HG03469 (cell line): ENCODE results near the gene ZNG1C.
"Not testable (repeated sequence)": the region's sequence is repeated elsewhere in the genome, so short reads cannot be mapped to it uniquely, and the experiment has no call there.

ENCODE experiments used
- ATAC-seq: cut with Tn5 transposase; IDR thresholded peaks from one replicate; pipeline ENCODE4 v1.9.1; 2021; ENCODE audit warnings: mild to moderate bottlenecking, moderate library complexity, moderate number of reproducible peaks; ENCODE audit not compliant: unreplicated experiment

ZNG1C gene

GRCh38 chr9:68241683-68242082, at the start of gene ZNG1C:
TSS of gene ZNG1C (plus strand) at chr9:68241983. CDS start at chr9:68242032, 49 bp downstream.
- ATAC-seq: not testable (repeated sequence)

DNA sequence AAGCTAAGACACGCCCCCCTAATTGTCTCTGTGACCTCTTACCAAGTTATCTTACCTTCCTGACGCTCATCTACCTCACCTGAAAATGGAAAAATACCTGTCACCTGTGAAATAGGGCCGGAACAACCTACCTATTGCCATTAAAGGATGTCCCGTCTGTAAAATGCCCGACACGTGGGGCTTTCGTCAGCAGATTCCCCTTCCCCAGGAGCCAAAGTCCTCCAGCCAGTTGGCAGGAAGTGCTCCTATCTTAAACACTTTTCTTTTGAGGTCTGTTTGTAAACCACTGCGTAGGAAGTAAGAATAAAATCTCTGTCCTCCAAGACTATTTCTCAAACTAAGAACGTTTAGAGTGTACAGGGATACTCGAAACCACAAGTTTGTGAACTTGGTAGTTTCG, 654 bp downstream of the ZNG1C start:
- ATAC-seq: not testable (repeated sequence)

DNA sequence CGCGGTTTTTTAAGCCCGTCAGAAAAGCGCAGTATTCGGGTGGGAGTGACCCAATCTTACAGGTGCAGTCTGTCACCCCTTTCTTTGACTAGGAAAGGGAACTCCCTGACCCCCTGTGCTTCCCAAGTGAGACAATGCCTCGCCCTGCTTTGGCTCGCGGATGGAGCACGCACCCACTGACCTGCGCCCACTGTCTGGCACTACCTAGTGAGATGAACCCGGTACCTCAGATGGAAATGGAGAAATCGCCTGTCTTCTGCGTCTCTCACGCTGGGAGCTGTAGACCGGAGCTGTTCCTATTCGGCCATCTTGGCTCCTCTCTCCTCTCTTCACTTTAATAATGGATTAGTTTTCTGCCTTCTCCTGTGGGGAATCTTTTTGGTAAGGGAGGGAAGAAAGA, 39.3 kb downstream of the ZNG1C start:
- not testable (repeated sequence) for ATAC-seq

- ATAC-seq: not testable (repeated sequence)
Observed at GRCh38 chr9:68302567-68302966, 60.8 kb downstream of the ZNG1C start, which contains the start of gene FOXD4L3. TSS of gene FOXD4L3 (plus strand) at chr9:68302867. CDS start at chr9:68302952, 85 bp downstream.

GRCh38 chr9:68303771-68304170, 62.0 kb downstream of the ZNG1C start:
- ATAC-seq: not testable (repeated sequence)

GRCh38 chr9:68304212-68304611, 62.4 kb downstream of the ZNG1C start:
- ATAC-seq: not testable (repeated sequence)

DNA sequence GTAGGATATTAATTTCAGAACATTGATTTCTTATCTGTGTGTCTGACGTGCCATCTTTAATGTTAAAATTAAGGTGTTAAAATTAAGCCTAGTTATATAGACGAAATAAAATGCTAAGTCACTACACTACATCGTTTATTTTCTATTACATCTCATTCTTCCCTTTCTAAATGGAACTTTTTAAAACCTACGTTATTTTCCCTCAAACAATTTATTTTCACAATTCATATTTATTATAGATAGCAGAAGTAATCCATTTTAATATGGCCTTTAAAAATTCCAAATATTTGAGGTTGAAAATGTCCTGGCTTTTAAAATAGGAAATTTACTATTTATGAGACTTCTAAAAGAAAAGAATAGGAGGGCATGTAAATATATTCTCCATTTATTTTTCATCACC, 63.0 kb downstream of the ZNG1C start:
- not testable (repeated sequence) for ATAC-seq

DNA sequence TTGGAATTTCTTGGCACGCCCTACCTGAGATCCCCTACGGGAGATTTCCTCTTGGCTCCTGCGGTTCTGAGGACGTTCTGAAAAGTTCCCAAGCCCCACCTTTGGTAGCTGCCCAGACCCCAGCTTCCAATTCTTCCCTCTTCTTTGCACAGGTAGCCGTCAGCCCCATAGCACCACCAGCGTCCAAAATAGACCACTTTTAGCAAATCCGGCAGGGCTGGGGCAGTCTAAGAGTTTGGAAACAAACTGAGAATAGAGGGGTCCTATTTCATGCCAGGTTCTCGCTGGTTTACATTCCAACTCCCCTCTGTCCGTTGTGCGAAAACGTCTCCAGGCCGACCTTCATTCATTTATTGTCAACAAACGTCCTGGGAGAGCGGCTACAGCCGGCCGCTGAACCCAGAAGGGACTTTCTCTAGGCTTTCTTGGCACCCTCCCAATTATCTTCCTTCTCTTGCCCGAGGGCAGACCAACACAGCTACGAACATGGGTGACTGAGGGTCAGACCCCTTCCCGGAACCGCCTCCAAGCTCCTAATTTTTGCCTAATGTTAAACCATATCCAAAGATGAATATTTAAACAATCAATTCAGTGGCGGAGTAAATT, 64.0 kb downstream of the ZNG1C start:
- ATAC-seq: not testable (repeated sequence)

DNA sequence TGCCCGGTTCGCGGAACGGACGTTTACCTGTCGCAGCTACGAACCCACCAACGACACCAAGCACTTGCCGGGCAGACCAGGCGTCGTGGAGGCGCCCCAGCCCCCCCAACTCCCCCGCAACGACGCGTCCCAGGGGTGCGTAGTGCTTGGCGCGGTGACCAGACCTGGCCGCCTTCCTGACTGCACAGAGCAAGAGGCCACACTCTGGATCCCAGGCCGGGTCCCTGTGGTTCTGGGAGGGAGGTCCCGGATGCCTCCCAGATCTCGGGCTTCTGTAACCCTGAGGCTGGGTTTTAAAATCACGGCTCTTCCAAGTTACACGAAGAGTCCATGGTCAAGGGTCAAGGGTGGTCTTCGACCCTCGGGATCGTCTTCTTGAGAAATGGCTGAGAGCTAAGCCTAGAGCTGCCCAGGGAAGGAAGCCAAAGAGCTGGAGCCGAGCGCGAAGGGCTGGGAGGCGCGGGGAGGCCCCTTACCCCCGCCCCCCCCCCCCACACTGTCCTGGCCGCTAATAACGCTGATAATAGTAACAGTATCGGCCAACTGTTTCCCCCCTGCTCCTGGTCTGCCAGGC, 64.7 kb downstream of the ZNG1C start:
- ATAC-seq: not testable (repeated sequence)

DNA sequence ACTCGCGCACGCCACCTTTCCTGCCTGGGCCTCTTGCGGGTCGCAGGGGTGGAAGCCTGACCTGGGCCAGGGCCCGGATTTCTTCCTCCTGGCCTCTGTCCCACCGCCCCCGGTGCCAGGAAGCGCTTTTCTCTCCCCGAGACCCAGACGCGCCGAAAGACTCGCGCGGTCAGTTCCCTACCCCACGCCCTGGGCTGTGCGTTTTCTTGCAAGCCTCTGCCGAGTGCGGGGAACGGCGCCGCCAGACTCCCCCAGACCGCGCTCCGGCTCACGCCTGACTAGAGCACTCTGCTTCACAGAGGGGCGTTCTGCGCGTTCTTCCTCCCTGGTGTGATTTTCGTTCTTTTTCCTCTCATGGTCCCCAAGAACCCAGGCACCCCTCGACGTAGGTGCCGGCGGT, 65.3 kb downstream of the ZNG1C start:
- ATAC-seq: not testable (repeated sequence)

GRCh38 chr9:68307654-68308053, 65.9 kb downstream of the ZNG1C start:
- not testable (repeated sequence) for ATAC-seq

DNA sequence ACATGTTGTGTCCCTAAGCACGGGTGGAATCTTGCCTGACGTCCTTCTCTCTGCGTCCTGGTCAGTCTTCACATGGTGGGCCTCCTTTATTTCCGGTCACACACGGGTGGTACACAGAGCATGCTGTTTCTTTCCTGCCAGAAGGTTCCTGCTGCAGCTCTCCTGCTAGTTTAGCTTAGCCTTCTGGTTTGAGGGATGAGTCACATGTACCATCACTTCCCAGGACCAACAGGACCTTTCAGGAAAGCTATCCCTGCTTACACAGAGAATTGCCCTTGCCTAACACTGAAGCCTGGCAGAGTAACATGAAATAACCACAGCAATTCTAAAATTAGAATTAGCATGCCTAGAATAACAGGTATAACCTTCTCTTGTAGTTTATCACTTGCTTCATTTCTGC, 69.4 kb downstream of the ZNG1C start:
- not testable (repeated sequence) for ATAC-seq

DNA sequence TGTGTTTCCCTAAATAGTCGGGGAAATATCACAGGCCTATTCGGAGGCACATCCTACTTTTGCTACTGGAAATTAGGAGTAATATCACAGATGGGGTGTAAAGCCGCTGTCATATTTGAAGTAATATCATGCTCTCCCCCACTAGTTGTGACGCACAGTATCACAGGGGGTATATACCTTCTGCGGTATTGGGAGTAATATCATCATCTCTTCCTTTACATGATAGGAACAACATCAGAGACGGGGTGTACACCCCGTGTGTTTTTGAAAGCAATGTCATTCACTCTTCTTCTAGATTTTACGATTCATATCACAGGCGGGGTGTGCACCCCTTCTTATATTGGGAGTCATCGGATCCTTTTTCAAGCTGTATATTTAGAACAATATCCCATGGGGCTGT, 76.4 kb downstream of the ZNG1C start:
- ATAC-seq: not testable (repeated sequence)

GRCh38 chr9:68323749-68324148, 82.0 kb downstream of the ZNG1C start:
- not testable (repeated sequence) for ATAC-seq

DNA sequence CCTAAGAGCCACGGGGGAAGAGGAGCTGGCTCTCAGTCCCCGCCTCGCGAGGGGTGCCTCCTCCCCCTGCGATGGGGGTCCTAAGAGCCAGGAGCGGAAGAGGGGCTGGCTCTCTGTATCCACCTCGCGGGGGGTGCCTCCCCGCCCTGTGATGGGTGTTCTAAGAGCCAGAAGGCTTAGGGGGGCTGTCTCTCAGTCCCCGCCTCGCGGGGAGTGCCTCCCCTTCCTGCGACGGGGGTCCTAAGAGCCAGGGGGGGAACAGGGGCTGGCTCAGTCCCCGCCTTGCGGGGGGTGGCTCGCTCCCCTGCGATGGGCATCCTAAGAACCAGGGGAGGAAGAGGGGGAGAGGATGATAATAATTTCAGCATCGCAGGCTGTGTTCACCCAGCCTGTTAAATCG, 82.7 kb downstream of the ZNG1C start:
- ATAC-seq: not testable (repeated sequence)

GRCh38 chr9:68329106-68329505, 87.3 kb downstream of the ZNG1C start:
- ATAC-seq: not testable (repeated sequence)

DNA sequence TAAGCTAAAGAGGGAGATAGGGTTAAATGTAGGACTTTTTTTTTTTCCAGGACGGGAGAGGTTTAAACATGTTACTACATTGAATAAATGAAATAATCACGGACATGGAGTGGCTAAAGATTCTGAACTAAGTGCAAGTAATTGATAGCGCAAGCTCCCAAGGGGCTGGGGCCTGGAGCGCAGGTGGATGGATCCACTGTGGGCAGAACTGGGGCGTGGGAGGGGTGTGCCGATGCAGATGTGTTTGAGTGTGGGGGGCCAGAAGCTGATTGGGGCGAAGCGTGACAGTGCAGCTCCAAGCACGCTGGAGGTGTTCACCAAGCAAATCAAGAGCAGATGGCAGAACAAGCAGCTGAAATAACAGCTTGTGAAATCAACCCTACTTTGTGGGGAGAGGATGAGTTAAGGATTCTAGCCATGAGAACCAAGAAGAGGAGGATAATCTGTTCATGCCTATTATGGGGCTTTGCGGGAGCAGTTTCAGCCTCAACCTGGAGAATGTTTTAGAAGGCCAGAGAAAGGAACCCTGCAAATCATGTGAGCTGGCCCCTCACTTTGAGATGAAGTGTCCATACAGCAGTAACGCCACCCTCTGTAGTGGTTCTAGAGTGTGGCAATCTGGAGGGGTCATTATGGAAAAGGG, 88.9 kb downstream of the ZNG1C start:
- not testable (repeated sequence) for ATAC-seq

DNA sequence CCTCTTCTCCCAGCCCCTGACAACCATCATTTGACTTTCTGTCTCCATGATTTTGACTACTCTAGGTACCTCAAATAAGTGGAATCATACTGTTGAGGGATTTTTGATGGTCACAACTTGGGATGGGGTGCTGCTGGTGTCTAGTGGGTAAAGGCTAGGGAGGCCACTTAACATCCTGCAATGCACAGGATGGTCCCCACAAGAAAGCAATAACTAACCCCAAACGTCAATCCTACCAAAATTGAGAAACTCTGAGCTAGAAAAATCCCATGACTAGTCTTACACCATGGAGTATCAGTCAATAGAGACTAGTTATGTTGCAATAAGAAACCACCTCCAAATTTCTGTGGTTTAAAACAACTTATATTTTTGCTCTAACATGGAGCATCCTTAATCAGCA, 90.3 kb downstream of the ZNG1C start:
- not testable (repeated sequence) for ATAC-seq

- ATAC-seq: not testable (repeated sequence)
Observed at GRCh38 chr9:68335935-68336334, 94.2 kb downstream of the ZNG1C start.

DNA sequence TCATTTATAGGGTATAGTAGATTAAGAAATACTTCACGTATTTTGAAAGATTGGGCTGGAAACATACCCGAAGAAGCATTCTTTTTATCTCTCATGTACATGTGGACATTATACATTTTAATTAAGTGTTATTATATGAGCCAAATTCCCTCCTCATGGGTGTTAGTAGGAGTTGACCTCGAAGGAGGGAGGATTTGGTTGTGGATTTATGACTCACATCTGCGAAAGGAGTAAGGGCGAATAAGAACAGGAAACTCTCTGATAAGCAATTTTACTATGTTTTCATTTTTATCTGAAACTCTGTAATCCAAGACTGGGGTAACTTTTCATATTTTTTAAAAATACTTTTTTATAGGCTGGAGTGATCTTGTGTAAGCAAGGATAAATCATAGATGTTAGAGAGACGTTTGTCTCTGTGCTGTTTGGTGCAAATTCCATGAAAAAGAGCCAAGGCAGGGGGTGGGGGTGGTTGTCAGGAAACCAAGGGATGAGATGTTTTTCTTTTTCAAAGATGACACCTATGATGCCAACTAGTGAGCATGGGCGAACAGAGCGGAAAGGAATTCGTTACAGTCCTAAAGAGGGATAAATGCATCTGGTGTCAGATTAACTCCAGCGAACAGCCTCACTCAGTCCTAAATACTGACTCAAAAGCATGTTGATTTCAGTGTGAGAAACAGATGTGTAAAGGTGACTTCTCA, 95.0 kb downstream of the ZNG1C start:
- ATAC-seq: not testable (repeated sequence)

GRCh38 chr9:68338000-68338399, 96.2 kb downstream of the ZNG1C start:
- not testable (repeated sequence) for ATAC-seq
